ENCODE results near the gene GPHA2.

GRCh38 chr11:64930340-64930739, 5.4 kb downstream of the GPHA2 start:
- no peak for TF ChIP-seq CTCF (IDR thresholded peaks at IDR 0.05; ENCODE audit: low read length)
- TF ChIP-seq EZH2 (optimal IDR thresholded peaks at IDR 0.05; ENCODE audit: low read depth, low read length) = no peak
- no peak for TF ChIP-seq EZH2phosphoT487 (IDR thresholded peaks at IDR 0.05; ENCODE audit: low read length)
